ENCODE measurements around the gene NOS1AP. TPM values are rescaled to one million over a fixed set of nuclear protein-coding genes. Genes with fewer than 3 reads are reported as not detected.

Gene NOS1AP
- polyA plus RNA-seq, 1 of the 3 experiments (the other 2 are of a cell fraction): 0.03 TPM

DNA sequence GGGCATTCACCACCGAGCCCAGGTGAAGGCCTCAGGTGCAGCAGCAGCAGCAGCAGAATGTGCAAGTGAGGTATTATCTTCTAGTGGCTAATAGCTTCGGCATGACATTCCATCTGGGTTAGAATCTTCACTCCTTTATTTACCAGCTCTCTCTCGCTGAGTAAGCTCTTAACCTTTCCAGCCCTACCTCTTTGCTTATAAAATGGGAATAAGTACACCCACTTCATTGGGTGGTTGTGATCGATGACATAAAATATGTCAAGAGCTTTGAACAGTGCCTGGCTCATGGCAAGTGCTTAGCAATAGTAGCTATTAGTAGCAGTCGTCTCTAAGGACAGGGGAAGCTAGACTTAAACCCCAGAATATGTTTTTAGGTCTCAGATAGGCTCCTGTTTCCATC, 149.5 kb downstream of the NOS1AP start:
- DNase-seq: no peak
- Histone ChIP-seq H3K4me3 (ENCODE audit: low read depth in 2 of 2, low read length in 1 of 2) (no peak overlapping the region), H3K9ac (no peak overlapping the region), H3K27ac (ENCODE audit: low read depth in 2 of 2, low read length in 1 of 2) (no peak overlapping the region), H3K9me2 (no peaks in the 10 kb centered on the region), H3K9me3 (no peaks in the 10 kb centered on the region), H2AFZ (ENCODE audit: low read depth) (no peak overlapping the region), H3K4me1 (ENCODE audit: control insufficient read depth in 1 of 2, insufficient read depth in 2 of 2, low read depth in 1 of 2, low read length in 1 of 2) (no peaks in the 10 kb centered on the region; a peak in 2 of 4 replicates), H3K4me2 (no peak overlapping the region), H4K20me1 (ENCODE audit: insufficient read depth) (no peaks in the 10 kb centered on the region), H3K36me3 (replicated peaks in 1 of 2; ENCODE audit: control insufficient read depth in 1 of 2, insufficient read depth in 2 of 2, low read length in 1 of 2) (no peaks in the 10 kb centered on the region), H3F3A (replicated peaks; ENCODE audit: insufficient read depth) (no peaks in the 10 kb centered on the region), H3K79me2 (ENCODE audit: insufficient read depth) (no peaks in the 10 kb centered on the region), H3K27me3 (ENCODE audit: insufficient read depth) (no peaks in the 10 kb centered on the region; the same call in 1 of the 2 replicates)
- CTCF ChIA-PET: interaction anchor here (0.7 to 1.6 kb wide), 2 partner anchors 11 to 23 kb away, joined by 3 to 6 read pairs; no protein-coding TSS in a partner anchor
- no peak for TF ChIP-seq FOSL2 (IDR thresholded peaks at IDR 0.05; ENCODE audit: borderline replicate concordance, low read depth)
- TF ChIP-seq SIN3A (IDR thresholded peaks at IDR 0.05; ENCODE audit: borderline replicate concordance, low read depth, low read length): no peak
- no peak for TF ChIP-seq CHD2 (IDR thresholded peaks at IDR 0.05; ENCODE audit: low read length, partially characterized antibody)
- TF ChIP-seq, protein P1, sequence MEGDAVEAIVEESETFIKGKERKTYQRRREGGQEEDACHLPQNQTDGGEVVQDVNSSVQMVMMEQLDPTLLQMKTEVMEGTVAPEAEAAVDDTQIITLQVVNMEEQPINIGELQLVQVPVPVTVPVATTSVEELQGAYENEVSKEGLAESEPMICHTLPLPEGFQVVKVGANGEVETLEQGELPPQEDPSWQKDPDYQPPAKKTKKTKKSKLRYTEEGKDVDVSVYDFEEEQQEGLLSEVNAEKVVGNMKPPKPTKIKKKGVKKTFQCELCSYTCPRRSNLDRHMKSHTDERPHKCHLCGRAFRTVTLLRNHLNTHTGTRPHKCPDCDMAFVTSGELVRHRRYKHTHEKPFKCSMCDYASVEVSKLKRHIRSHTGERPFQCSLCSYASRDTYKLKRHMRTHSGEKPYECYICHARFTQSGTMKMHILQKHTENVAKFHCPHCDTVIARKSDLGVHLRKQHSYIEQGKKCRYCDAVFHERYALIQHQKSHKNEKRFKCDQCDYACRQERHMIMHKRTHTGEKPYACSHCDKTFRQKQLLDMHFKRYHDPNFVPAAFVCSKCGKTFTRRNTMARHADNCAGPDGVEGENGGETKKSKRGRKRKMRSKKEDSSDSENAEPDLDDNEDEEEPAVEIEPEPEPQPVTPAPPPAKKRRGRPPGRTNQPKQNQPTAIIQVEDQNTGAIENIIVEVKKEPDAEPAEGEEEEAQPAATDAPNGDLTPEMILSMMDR (IDR thresholded peaks at IDR 0.05): no peak
- TF ChIP-seq NRF1 (IDR thresholded peaks at IDR 0.05; ENCODE audit: low read depth, low read length): no peak
- no peak for TF ChIP-seq GABPA (IDR thresholded peaks at IDR 0.05; ENCODE audit: low read depth)
- TF ChIP-seq, protein P2, sequence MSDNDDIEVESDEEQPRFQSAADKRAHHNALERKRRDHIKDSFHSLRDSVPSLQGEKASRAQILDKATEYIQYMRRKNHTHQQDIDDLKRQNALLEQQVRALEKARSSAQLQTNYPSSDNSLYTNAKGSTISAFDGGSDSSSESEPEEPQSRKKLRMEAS (IDR thresholded peaks at IDR 0.05; ENCODE audit: low read depth): no peak
- POLR2A ChIA-PET: no interaction called here
- 26% methylated on average over 5 of the region's 5 CpGs for WGBS (ENCODE audit: low lambda C conversion rate)

DNA sequence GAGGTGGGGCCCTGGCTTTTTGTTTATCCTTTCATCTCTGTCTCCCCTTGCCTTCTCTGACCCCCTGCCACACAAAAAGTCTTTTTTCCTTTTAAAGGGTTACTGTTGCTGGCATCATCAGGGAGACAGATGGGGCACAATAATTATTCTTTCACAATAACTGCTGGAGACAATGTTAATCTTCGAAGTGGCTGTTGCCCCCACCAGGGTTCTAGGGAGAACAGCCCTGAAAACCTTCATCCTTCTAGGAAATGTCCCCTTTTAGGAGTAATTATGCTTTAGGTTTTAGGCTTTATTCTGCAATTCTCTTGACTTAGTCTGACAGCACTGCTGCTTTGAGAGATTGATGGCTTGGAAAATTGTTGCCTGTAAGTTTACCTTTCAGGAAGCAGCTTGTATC, 150.0 kb downstream of the NOS1AP start:
- TF ChIP-seq GABPA (IDR thresholded peaks at IDR 0.05; ENCODE audit: low read depth) (no peak), GATA2 (CRISPR knock-in tag; IDR thresholded peaks at IDR 0.05) (no peak), EP300 (IDR thresholded peaks at IDR 0.05; ENCODE audit: borderline replicate concordance in 1 of 2, low read depth in 1 of 2, low read length in 1 of 2) (no peak), FOXM1 (IDR thresholded peaks at IDR 0.05; ENCODE audit: low read depth) (no peak), EZH2phosphoT487 (IDR thresholded peaks at IDR 0.05; ENCODE audit: borderline replicate concordance, low read depth) (no peak), RCOR1 (IDR thresholded peaks at IDR 0.05; ENCODE audit: low read length) (no peak), FOXJ3 (CRISPR knock-in tag; IDR thresholded peaks at IDR 0.05) (no peak), FOSL2 (IDR thresholded peaks at IDR 0.05; ENCODE audit: borderline replicate concordance, low read depth) (no peak)
- TF ChIP-seq, protein P2 (IDR thresholded peaks at IDR 0.05; ENCODE audit: low read depth): no peak
- TF ChIP-seq, protein P3, sequence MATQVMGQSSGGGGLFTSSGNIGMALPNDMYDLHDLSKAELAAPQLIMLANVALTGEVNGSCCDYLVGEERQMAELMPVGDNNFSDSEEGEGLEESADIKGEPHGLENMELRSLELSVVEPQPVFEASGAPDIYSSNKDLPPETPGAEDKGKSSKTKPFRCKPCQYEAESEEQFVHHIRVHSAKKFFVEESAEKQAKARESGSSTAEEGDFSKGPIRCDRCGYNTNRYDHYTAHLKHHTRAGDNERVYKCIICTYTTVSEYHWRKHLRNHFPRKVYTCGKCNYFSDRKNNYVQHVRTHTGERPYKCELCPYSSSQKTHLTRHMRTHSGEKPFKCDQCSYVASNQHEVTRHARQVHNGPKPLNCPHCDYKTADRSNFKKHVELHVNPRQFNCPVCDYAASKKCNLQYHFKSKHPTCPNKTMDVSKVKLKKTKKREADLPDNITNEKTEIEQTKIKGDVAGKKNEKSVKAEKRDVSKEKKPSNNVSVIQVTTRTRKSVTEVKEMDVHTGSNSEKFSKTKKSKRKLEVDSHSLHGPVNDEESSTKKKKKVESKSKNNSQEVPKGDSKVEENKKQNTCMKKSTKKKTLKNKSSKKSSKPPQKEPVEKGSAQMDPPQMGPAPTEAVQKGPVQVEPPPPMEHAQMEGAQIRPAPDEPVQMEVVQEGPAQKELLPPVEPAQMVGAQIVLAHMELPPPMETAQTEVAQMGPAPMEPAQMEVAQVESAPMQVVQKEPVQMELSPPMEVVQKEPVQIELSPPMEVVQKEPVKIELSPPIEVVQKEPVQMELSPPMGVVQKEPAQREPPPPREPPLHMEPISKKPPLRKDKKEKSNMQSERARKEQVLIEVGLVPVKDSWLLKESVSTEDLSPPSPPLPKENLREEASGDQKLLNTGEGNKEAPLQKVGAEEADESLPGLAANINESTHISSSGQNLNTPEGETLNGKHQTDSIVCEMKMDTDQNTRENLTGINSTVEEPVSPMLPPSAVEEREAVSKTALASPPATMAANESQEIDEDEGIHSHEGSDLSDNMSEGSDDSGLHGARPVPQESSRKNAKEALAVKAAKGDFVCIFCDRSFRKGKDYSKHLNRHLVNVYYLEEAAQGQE (IDR thresholded peaks at IDR 0.05; ENCODE audit: low read depth, low read length): no peak
- TF ChIP-seq, protein P4, sequence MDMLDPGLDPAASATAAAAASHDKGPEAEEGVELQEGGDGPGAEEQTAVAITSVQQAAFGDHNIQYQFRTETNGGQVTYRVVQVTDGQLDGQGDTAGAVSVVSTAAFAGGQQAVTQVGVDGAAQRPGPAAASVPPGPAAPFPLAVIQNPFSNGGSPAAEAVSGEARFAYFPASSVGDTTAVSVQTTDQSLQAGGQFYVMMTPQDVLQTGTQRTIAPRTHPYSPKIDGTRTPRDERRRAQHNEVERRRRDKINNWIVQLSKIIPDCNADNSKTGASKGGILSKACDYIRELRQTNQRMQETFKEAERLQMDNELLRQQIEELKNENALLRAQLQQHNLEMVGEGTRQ (IDR thresholded peaks at IDR 0.05; ENCODE audit: borderline replicate concordance, low read depth, low read length): no peak
- TF ChIP-seq, protein P5, sequence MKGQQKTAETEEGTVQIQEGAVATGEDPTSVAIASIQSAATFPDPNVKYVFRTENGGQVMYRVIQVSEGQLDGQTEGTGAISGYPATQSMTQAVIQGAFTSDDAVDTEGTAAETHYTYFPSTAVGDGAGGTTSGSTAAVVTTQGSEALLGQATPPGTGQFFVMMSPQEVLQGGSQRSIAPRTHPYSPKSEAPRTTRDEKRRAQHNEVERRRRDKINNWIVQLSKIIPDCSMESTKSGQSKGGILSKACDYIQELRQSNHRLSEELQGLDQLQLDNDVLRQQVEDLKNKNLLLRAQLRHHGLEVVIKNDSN (IDR thresholded peaks at IDR 0.05; ENCODE audit: borderline replicate concordance, low read depth): no peak
- H3F3A ChIP-seq (replicated peaks; ENCODE audit: insufficient read depth): no peaks in the 10 kb centered on the region
- H3K36me3 ChIP-seq (replicated peaks in 1 of 2; ENCODE audit: control insufficient read depth in 1 of 2, insufficient read depth in 2 of 2, low read length in 1 of 2): no peaks in the 10 kb centered on the region
- no peaks in the 10 kb centered on the region for H4K20me1 ChIP-seq (ENCODE audit: insufficient read depth)
- no peaks in the 10 kb centered on the region; the same call in 1 of the 2 replicates for H3K27me3 ChIP-seq (ENCODE audit: insufficient read depth)
- ChIA-PET CTCF (interaction anchor here (1.6 kb wide), 1 partner anchor 10 kb away, joined by 6 read pairs; no protein-coding TSS in a partner anchor), POLR2A (no interaction called here)
- no peaks in the 10 kb centered on the region; a peak in 2 of 4 replicates for H3K4me1 ChIP-seq (ENCODE audit: control insufficient read depth in 1 of 2, insufficient read depth in 2 of 2, low read depth in 1 of 2, low read length in 1 of 2)
- DNase-seq: no peak
- H3K4me3 ChIP-seq (ENCODE audit: low read depth in 2 of 2, low read length in 1 of 2): no peak overlapping the region
- no peaks in the 10 kb centered on the region for H3K79me2 ChIP-seq (ENCODE audit: insufficient read depth)
- no peaks in the 10 kb centered on the region for H3K9me2 ChIP-seq
- no peaks in the 10 kb centered on the region for H3K9me3 ChIP-seq
- 11% methylated on average over 1 of the region's 1 CpG for WGBS (ENCODE audit: low lambda C conversion rate)
- no peak overlapping the region for H3K27ac ChIP-seq (ENCODE audit: low read depth in 2 of 2, low read length in 1 of 2)
- H3K4me2 ChIP-seq: no peak overlapping the region
- H3K9ac ChIP-seq: no peak overlapping the region
- H2AFZ ChIP-seq (ENCODE audit: low read depth): no peak overlapping the region

Data from SK-N-SH (cell line).